ENCODE measurements around the gene EML6.

Gene EML6

GRCh38 chr2:54741250-54741649, 17.8 kb downstream of the EML6 start:
- DNase-seq (ENCODE audit: low read depth), result no peak
- H3K4me3 ChIP-seq (ENCODE audit: low read depth, low read length), result no peak overlapping the region
- no peak for TF ChIP-seq CTCF (IDR thresholded peaks at IDR 0.05; ENCODE audit: insufficient read depth, low read depth, low read length, missing control alignments)

GRCh38 chr2:54750040-54750439, 26.6 kb downstream of the EML6 start:
- TF ChIP-seq CTCF (IDR thresholded peaks at IDR 0.05; ENCODE audit: insufficient read depth, low read depth, low read length, missing control alignments), result no peak
- no peak for DNase-seq (ENCODE audit: low read depth)
- no peak overlapping the region for H3K4me3 ChIP-seq (ENCODE audit: low read depth, low read length)

GRCh38 chr2:54752439-54752838, 29.0 kb downstream of the EML6 start:
- DNase-seq (ENCODE audit: low read depth), result no peak
- no peak for TF ChIP-seq CTCF (IDR thresholded peaks at IDR 0.05; ENCODE audit: insufficient read depth, low read depth, low read length, missing control alignments)
- H3K4me3 ChIP-seq (ENCODE audit: low read depth, low read length), result no peak overlapping the region

- no peak overlapping the region; the same call in 1 of the 2 replicates for H3K4me3 ChIP-seq (ENCODE audit: low read depth, low read length)
- peak; percentile 12 for TF ChIP-seq CTCF (IDR thresholded peaks at IDR 0.05; ENCODE audit: insufficient read depth, low read depth, low read length, missing control alignments)
These were observed 32.3 kb downstream of the EML6 start for GRCh38 chr2:54755641-54756326.

GRCh38 chr2:54757500-54757899, 34.0 kb downstream of the EML6 start:
- no peak for TF ChIP-seq CTCF (IDR thresholded peaks at IDR 0.05; ENCODE audit: insufficient read depth, low read depth, low read length, missing control alignments)
- DNase-seq (ENCODE audit: low read depth), result peak; percentile 51
- no peak overlapping the region for H3K4me3 ChIP-seq (ENCODE audit: low read depth, low read length)

More at GRCh38 chr2:54755641-54756326, 32.3 kb downstream of the EML6 start:
- peak; percentile 65 for DNase-seq (ENCODE audit: low read depth)

- DNase-seq (ENCODE audit: low read depth), result peak; percentile 4
- H3K4me3 ChIP-seq (ENCODE audit: low read depth, low read length), result no peak overlapping the region
- no peak for TF ChIP-seq CTCF (IDR thresholded peaks at IDR 0.05; ENCODE audit: insufficient read depth, low read depth, low read length, missing control alignments)
These were observed 35.5 kb downstream of the EML6 start for GRCh38 chr2:54758951-54759350.

- peak; percentile 33 for DNase-seq (ENCODE audit: low read depth)
- no peak overlapping the region for H3K4me3 ChIP-seq (ENCODE audit: low read depth, low read length)
- TF ChIP-seq CTCF (IDR thresholded peaks at IDR 0.05; ENCODE audit: insufficient read depth, low read depth, low read length, missing control alignments), result no peak
These were observed 36.8 kb downstream of the EML6 start for GRCh38 chr2:54760310-54760709.

Data from GM12865 (cell line).